ENCODE measurements around the gene HHATL.

GRCh38 chr3:42647821-42648459 lies 54.7 kb downstream of the HHATL start:
- TF ChIP-seq CTCF (IDR thresholded peaks at IDR 0.05), result no peak
- no peak for TF ChIP-seq POLR2A (IDR thresholded peaks at IDR 0.05)
- no peak for TF ChIP-seq POLR2AphosphoS5 (IDR thresholded peaks at IDR 0.05)
